ENCODE measurements around the gene SREBF1.

SREBF1 gene

GRCh38 chr17:17842111-17842876, 5.5 kb upstream of the SREBF1 start:
- Histone ChIP-seq H3K9ac (ENCODE audit: low read depth, low read length, poor library complexity, severe bottlenecking) (no peak overlapping the region), H3K4me3 (ENCODE audit: low read length, poor library complexity, severe bottlenecking) (no peak overlapping the region), H3K4me2 (ENCODE audit: low read depth, low read length, poor library complexity, severe bottlenecking) (no peak overlapping the region), H3K27me3 (ENCODE audit: insufficient read depth, low read length, poor library complexity, severe bottlenecking) (no peaks in the 10 kb centered on the region), H4K20me1 (ENCODE audit: insufficient read depth, low read length, poor library complexity, severe bottlenecking) (no peaks in the 10 kb centered on the region), H3K36me3 (ENCODE audit: insufficient read depth, low read length) (no peaks in the 10 kb centered on the region), H3K4me1 (ENCODE audit: insufficient read depth, low read length, poor library complexity, severe bottlenecking) (peaks cover 13% of the 10 kb centered on the region), H3K9me3 (ENCODE audit: insufficient read depth, low read depth, low read length) (no peaks in the 10 kb centered on the region), H3K79me2 (ENCODE audit: insufficient read depth, low read length) (no peaks in the 10 kb centered on the region), H3F3A (ENCODE audit: low read depth) (no peaks in the 10 kb centered on the region), H3K9me2 (replicated peaks; ENCODE audit: low read depth, low read length) (no peaks in the 10 kb centered on the region), H2AFZ (ENCODE audit: low read length) (no peak overlapping the region)
- TF ChIP-seq CTCF (conservative IDR thresholded peaks at IDR 0.05; ENCODE audit: low read length) (no peak), EZH2phosphoT487 (IDR thresholded peaks at IDR 0.05; ENCODE audit: borderline replicate concordance) (no peak)

GRCh38 chr17:17841601-17842025, 4.8 kb upstream of the SREBF1 start:
- no peaks in the 10 kb centered on the region for H3K9me3 ChIP-seq (ENCODE audit: insufficient read depth, low read depth, low read length)
- no peaks in the 10 kb centered on the region for H3K27me3 ChIP-seq (ENCODE audit: insufficient read depth, low read length, poor library complexity, severe bottlenecking)
- no peaks in the 10 kb centered on the region for H3K9me2 ChIP-seq (replicated peaks; ENCODE audit: low read depth, low read length)
- no peak overlapping the region for H3K4me3 ChIP-seq (ENCODE audit: low read length, poor library complexity, severe bottlenecking)
- no peak overlapping the region for H2AFZ ChIP-seq (ENCODE audit: low read length)
- H4K20me1 ChIP-seq (ENCODE audit: insufficient read depth, low read length, poor library complexity, severe bottlenecking) = no peaks in the 10 kb centered on the region
- TF ChIP-seq EZH2phosphoT487 (IDR thresholded peaks at IDR 0.05; ENCODE audit: borderline replicate concordance) = no peak
- no peak for TF ChIP-seq CTCF (conservative IDR thresholded peaks at IDR 0.05; ENCODE audit: low read length)
- no peak overlapping the region for H3K9ac ChIP-seq (ENCODE audit: low read depth, low read length, poor library complexity, severe bottlenecking)
- H3K4me1 ChIP-seq (ENCODE audit: insufficient read depth, low read length, poor library complexity, severe bottlenecking) = peaks cover 16% of the 10 kb centered on the region
- no peaks in the 10 kb centered on the region for H3K79me2 ChIP-seq (ENCODE audit: insufficient read depth, low read length)
- H3K4me2 ChIP-seq (ENCODE audit: low read depth, low read length, poor library complexity, severe bottlenecking) = no peak overlapping the region
- no peaks in the 10 kb centered on the region for H3F3A ChIP-seq (ENCODE audit: low read depth)
- H3K36me3 ChIP-seq (ENCODE audit: insufficient read depth, low read length) = no peaks in the 10 kb centered on the region

GRCh38 chr17:17840751-17841591, 4.2 kb upstream of the SREBF1 start:
- no peaks in the 10 kb centered on the region for H4K20me1 ChIP-seq (ENCODE audit: insufficient read depth, low read length, poor library complexity, severe bottlenecking)
- no peak overlapping the region for H3K4me2 ChIP-seq (ENCODE audit: low read depth, low read length, poor library complexity, severe bottlenecking)
- no peaks in the 10 kb centered on the region for H3F3A ChIP-seq (ENCODE audit: low read depth)
- H2AFZ ChIP-seq (ENCODE audit: low read length) = no peak overlapping the region
- no peaks in the 10 kb centered on the region for H3K27me3 ChIP-seq (ENCODE audit: insufficient read depth, low read length, poor library complexity, severe bottlenecking)
- TF ChIP-seq CTCF (conservative IDR thresholded peaks at IDR 0.05; ENCODE audit: low read length) (no peak), EZH2phosphoT487 (IDR thresholded peaks at IDR 0.05; ENCODE audit: borderline replicate concordance) (no peak)
- no peaks in the 10 kb centered on the region for H3K9me2 ChIP-seq (replicated peaks; ENCODE audit: low read depth, low read length)
- H3K9me3 ChIP-seq (ENCODE audit: insufficient read depth, low read depth, low read length) = no peaks in the 10 kb centered on the region
- no peaks in the 10 kb centered on the region for H3K36me3 ChIP-seq (ENCODE audit: insufficient read depth, low read length)
- H3K4me3 ChIP-seq (ENCODE audit: low read length, poor library complexity, severe bottlenecking) = no peak overlapping the region
- H3K4me1 ChIP-seq (ENCODE audit: insufficient read depth, low read length, poor library complexity, severe bottlenecking) = peaks cover 17% of the 10 kb centered on the region
- no peaks in the 10 kb centered on the region for H3K79me2 ChIP-seq (ENCODE audit: insufficient read depth, low read length)
- H3K9ac ChIP-seq (ENCODE audit: low read depth, low read length, poor library complexity, severe bottlenecking) = no peak overlapping the region
